GM19438 (cell line): ENCODE measurements around the gene WFDC2.

Experiments used
- ATAC-seq: cut with Tn5 transposase; IDR thresholded peaks from one replicate; pipeline ENCODE4 v1.9.1; 2021; ENCODE audit warnings: low read depth; ENCODE audit not compliant: unreplicated experiment

Gene WFDC2, protein sequence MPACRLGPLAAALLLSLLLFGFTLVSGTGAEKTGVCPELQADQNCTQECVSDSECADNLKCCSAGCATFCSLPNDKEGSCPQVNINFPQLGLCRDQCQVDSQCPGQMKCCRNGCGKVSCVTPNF

GRCh38 chr20:45469336-45470261, at the start of gene WFDC2:
Gene WFDC2 (plus strand): TSS chr20:45469753. CDS start chr20:45469782, 29 bp downstream.
- ATAC-seq, result no peak

DNA sequence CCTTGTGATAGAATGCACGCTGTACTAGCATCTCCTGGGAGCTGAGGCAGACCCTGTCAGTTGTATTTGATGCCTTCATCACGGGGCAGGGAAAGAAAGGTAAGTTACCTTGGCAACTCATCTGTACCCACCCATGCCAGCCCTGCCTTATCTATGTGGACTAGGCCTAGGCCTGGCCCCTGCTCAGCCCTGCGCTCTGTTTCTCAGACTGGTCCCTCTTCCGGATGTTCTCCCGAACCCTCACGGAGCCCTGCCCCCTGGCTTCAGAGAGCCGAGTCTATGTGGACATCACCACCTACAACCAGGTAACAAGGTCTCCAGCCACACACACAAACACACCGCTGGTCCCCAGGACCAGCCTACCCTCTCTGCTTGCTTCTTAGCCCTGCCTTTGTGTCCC, 49.4 kb upstream of the WFDC2 start:
- ATAC-seq, result no peak

DNA sequence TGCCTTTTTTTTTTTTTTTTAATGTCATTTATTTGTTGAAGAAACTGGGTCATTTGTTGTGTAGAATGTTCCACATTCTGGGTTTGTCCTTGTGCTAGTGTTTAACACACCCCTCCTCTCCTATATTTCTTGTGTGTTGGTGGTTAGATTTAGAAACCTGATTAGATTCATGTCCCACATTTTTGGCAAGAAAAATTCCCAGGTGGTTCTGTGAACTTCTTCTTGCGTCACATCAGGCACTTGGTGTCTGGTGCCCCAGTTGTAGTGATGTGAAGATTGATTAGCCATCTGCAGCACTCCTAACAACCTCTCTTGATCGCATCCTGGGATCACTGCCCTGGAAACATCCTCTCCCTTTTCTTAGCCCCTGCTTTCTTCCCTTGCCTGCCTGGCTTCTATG, 45.9 kb upstream of the WFDC2 start:
- ATAC-seq, result no peak

DNA sequence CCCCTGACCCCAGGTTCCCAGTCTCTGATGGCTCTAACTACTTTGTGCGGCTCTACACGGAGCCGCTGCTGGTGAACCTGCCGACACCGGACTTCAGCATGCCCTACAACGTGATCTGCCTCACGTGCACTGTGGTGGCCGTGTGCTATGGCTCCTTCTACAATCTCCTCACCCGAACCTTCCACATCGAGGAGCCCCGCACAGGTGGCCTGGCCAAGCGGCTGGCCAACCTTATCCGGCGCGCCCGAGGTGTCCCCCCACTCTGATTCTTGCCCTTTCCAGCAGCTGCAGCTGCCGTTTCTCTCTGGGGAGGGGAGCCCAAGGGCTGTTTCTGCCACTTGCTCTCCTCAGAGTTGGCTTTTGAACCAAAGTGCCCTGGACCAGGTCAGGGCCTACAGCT, 44.0 kb upstream of the WFDC2 start:
- ATAC-seq, result no peak

- no peak for ATAC-seq
Observed at GRCh38 chr20:45426320-45427016, 43.1 kb upstream of the WFDC2 start.

DNA sequence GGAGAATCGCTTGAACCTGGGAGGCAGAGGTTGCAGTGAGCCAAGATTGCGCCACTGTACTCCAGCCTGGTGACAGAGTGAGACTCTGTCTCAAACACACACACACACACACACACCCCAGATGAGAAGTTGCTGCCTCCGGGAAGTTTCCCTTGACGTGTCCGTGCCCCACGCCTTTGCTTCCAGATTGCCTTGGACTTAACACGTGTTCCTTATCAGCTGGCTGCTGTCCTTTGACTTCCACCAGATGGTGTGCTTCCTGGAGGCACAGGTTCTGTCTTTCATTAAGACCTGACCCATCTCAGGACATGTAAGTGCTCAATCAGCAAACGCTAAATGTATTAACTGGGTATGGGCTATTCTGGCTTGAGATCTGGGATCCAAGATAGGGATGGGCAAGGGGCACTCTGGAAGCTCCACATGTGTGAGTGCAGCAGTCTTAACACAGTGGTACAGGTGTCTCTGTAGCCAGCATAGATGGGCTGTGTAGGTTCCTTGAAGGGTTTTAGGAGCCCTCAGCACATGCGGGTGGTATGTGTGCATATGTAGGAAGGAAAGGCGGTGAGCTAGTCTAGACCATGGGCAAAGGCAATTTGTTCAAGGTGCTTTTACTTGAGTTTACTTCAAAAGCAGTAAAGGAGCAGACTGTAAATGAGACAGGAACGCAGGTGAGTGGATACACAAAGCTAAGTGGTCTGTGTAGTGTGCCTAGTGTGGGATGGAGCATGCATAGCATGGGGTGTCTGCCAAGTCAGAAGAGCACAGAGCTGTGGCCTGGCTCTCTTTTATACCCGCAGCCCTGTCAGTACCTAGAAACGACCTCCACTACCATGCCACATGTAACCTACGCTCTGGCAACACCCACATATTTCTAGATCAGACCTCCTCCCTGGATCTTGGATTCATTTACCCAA, 42.1 kb upstream of the WFDC2 start:
- no peak for ATAC-seq

DNA sequence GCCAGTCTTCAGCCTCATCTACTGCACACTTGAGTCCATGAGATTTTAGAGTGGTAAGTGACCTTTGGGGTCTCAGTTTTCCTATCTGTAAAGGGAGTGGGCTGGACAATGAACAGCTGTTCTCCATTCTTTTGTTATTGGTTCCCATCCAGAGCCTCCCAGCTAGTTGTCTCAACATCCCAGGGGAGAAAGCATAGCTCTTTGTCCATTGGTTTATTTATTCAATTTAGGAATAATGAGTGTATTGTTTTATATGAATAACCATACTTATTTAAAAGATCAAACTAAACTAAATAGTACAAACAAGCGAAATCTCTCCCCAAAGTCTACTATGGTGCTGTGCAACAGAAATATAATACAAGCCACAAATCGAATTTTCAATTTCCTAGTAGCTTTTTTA, 39.9 kb upstream of the WFDC2 start:
- no peak for ATAC-seq

DNA sequence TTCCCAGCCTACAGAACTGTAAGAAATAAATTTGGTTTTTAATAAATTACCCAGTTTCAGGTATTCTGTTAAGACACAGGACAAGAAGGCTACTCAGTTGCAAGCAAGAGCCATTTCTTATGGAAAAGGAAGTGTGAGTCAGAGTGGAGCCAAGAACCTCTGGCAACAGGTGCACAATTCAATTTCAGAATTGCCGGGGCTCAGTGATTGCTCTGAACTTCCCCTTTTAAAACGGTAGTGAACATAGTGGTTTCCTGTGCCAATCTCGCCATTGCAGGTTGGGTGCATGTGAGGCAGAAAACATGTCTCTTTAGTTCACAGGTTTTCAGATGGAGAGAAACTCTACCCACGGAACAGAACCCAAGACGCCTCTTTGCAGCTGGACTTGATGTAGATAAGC, 37.3 kb upstream of the WFDC2 start:
- peak; percentile 71 for ATAC-seq

DNA sequence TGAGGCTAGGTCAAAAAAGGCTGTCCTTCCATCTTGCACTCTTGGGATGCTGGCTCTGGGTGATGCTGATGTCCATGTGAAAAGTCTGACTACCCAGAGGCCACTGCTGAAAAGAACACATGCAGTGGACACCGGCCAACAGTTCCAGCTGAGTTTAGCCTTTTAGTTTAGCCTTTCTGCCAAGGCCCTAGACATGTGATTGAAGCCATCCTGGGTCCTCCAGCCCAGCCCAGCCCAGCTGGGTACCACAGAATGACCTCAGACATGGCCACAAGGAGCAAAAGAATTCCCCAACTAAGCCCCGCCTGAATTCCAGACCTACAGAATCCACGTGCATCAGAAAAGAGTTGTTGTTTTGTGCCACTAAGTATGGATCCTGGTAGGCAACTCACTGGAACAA, 36.2 kb upstream of the WFDC2 start:
- ATAC-seq, result no peak

- ATAC-seq, result no peak
Observed at GRCh38 chr20:45433976-45434375, 35.6 kb upstream of the WFDC2 start.

DNA sequence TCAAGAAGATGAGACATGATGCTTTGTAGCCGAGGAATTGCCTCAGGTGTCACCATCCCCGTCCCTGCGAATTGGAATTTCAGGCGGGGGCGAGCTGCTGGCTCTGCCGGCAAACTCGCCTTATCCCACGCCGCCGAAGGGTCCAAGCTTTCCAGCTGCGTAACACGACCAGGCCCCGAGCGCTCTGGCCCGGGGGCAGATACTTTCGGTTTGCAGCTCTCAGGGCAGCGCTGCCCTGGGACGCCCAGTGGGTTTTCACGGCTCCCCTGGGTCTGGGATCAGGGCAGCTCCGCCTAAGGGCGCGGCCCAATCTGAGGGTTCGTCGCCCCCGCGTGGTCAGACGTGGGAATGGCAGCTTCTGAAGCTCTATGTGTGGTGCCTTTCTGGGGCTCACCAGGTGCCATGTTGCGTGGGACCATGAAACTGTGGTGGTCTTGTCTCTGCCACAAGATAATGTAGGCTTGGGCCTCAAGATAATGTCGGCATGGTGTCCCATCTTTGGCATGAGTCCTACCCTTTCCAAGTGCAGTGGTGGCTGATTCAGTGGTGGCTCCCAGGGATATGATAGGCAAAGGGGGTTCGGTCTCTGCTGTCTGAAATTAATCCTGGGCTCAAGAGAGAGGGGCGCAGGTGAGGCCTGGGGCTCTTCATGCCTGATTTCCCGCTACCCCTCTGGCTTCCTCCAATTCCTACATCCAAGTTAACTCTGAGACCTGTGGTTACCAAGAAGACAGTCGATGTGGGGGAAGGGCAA, 32.6 kb upstream of the WFDC2 start:
- no peak for ATAC-seq

DNA sequence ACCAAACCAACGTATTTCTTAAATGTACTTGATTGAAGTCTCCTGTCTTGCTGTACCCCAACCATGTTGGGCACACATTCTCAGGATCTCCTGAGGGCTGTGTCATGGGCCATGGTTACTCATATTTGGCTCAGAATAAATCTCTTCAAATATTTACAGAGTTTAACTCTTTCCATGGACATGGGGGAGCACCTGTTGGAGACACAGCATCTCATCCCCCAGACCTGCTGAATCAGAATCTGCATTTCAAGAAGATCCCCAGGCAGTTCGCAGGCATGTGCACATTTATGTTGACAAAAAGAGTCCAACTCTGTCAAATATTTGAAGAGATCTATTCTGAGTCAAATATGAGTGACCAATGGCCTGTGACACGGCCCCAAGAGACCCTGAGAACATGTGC, 29.1 kb upstream of the WFDC2 start:
- ATAC-seq, result no peak

- ATAC-seq, result no peak
Observed at GRCh38 chr20:45440891-45441685, 28.5 kb upstream of the WFDC2 start.

DNA sequence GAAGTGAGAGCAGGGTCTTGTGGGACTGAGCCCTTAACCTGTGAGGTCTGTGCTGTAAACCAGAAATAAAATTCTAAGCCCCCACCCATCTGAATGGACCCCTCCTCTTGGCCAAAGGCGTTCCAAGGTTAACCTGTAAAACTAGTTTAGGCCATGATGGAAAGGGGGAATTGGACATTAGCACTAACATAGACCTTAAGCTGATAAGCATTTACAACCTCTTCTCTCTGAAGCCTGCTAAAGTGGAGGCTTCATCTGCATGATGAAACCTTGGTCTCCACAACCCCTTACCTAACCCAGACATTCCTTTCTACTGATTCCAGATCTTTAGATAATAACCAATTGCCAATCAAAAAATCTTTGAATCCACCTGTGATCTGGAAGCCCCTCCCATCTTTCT, 27.8 kb upstream of the WFDC2 start:
- no peak for ATAC-seq

GRCh38 chr20:45444050-45444449, 25.5 kb upstream of the WFDC2 start:
- no peak for ATAC-seq

GRCh38 chr20:45445805-45446562, 23.6 kb upstream of the WFDC2 start:
- ATAC-seq, result no peak

- ATAC-seq, result no peak
Observed at GRCh38 chr20:45448270-45448669, 21.3 kb upstream of the WFDC2 start.

DNA sequence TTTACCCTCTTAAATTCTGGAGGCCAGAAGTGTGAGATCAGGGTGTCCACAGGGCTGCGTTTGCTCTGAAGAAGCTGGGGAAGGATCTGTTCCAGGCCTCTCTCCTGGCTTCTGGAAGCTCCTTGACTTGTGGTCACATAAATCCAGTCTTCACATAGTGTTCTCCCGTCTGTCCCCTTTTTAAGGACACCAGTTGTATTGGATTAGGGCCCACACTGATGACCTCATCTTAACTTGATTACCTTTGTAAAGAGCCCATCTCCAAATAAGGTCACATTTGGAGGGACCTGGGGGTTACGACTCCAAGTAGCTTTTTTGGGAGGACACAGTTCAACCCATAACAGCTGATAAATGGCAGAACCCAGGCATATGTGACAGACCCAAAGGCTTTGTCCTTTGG, 20.0 kb upstream of the WFDC2 start:
- no peak for ATAC-seq
